ENCODE measurements around the gene NFIA. TPM values are rescaled to one million over a fixed set of nuclear protein-coding genes. Genes with fewer than 3 reads are reported as not detected.

Gene NFIA
- total and polyA plus RNA-seq, 2 of the 13 experiments (the other 11 are each of a cell fraction or from before 2014, with no cell fraction given), result 14.7 to 28.5 TPM

DNA sequence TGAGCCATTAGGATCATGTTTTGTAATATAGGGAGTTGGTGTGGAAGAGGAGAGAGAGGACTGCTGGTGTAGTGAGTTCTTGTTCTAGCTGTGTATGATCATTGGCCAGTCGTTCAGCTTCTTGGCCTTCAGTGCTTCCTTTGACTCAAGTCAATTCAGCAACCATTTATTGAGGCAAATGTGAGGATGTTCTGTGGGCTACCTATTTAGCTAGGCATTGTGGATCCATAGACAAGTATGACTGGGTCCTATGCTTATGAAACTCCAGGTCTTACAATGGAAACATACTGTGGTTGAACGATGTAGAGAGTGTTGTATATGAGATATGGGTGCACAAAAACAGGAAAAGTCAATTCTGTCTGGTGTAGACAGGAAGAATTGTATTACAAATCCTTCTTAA lies 41.7 kb downstream of the NFIA start:
- ChIA-PET CTCF (ENCODE audit: low intra/inter-chr PET ratio, low total read pairs) (no interaction called here), POLR2A (no interaction called here)
- Histone ChIP-seq H3K4me2 (ENCODE audit: low read depth, low read length) (no peak overlapping the region), H2AFZ (ENCODE audit: low read length) (no peak overlapping the region), H3K79me2 (ENCODE audit: insufficient read depth, low read length) (peaks cover 94% of the 10 kb centered on the region), H3K27me3 (ENCODE audit: control insufficient read depth in 1 of 2, insufficient read depth in 2 of 2, low read length in 2 of 2) (no peaks in the 10 kb centered on the region), H3K9ac (ENCODE audit: insufficient read depth, low read depth, low read length) (no peak overlapping the region), H3K4me1 (ENCODE audit: insufficient read depth, low read length) (peaks cover 58% of the 10 kb centered on the region), H3K4me3 (replicated peaks in 1 of 3; ENCODE audit: insufficient read depth in 1 of 3, low read depth in 2 of 3, low read length in 3 of 3) (no peak overlapping the region), H3K27ac (ENCODE audit: extremely low read length, insufficient read depth, low read length) (no peak overlapping the region), H3K36me3 (replicated peaks in 1 of 2; ENCODE audit: control insufficient read depth in 1 of 2, insufficient read depth in 2 of 2, low read length in 2 of 2) (no peaks in the 10 kb centered on the region), H4K20me1 (ENCODE audit: insufficient read depth, low read length) (no peaks in the 10 kb centered on the region), H3K9me3 (ENCODE audit: low read length) (no peaks in the 10 kb centered on the region)
- in situ Hi-C loops (cut with HindIII; ENCODE audit: extremely low pct_ligation_motif_present, low pct_unique_long_range_greater_than_20kb), result no loop called here
- DNase-seq (ENCODE audit: low spot score), result no peak
- no peak for ATAC-seq
- no TSS peak for BruUV-seq (replicated peaks)
- intact Hi-C loops (cut with micrococcal nuclease; ENCODE audit: unreplicated experiment), result loop anchor here (5.0 kb wide), 1 partner anchor 213 kb away; no protein-coding TSS in a partner anchor
- no peak for FAIRE-seq
- TF ChIP-seq RERE (CRISPR knock-in tag; IDR thresholded peaks at IDR 0.05; ENCODE audit: low read depth), result no peak
- no peak for TF ChIP-seq CREB1 (IDR thresholded peaks at IDR 0.05)
- 0 out of 2 replicates have a peak, but pooled peaks have one; percentile 22 for TF ChIP-seq CREB1 (CRISPR knock-in tag; IDR thresholded peaks at IDR 0.05)
- WGBS (ENCODE audit: low lambda C conversion rate), result 94% methylated on average over 2 of the region's 2 CpGs

GRCh38 chr1:61124696-61125095 lies 42.3 kb downstream of the NFIA start:
- intact Hi-C loops (cut with micrococcal nuclease; ENCODE audit: unreplicated experiment) (loop anchor here (5.0 kb wide), 1 partner anchor 213 kb away; no protein-coding TSS in a partner anchor), in situ Hi-C loops (cut with HindIII; ENCODE audit: extremely low pct_ligation_motif_present, low pct_unique_long_range_greater_than_20kb) (no loop called here)
- ChIA-PET POLR2A (no interaction called here), CTCF (ENCODE audit: low intra/inter-chr PET ratio, low total read pairs) (no interaction called here)
- Histone ChIP-seq H3K4me2 (ENCODE audit: low read depth, low read length) (no peak overlapping the region), H4K20me1 (ENCODE audit: insufficient read depth, low read length) (no peaks in the 10 kb centered on the region), H3K4me1 (ENCODE audit: insufficient read depth, low read length) (peaks cover 52% of the 10 kb centered on the region), H3K79me2 (ENCODE audit: insufficient read depth, low read length) (peaks cover 92% of the 10 kb centered on the region), H3K9ac (ENCODE audit: insufficient read depth, low read depth, low read length) (no peak overlapping the region), H3K4me3 (replicated peaks in 1 of 3; ENCODE audit: insufficient read depth in 1 of 3, low read depth in 2 of 3, low read length in 3 of 3) (no peak overlapping the region), H3K36me3 (replicated peaks in 1 of 2; ENCODE audit: control insufficient read depth in 1 of 2, insufficient read depth in 2 of 2, low read length in 2 of 2) (no peaks in the 10 kb centered on the region), H3K27ac (ENCODE audit: extremely low read length, insufficient read depth, low read length) (no peak overlapping the region), H3K9me3 (ENCODE audit: low read length) (no peaks in the 10 kb centered on the region), H2AFZ (ENCODE audit: low read length) (no peak overlapping the region), H3K27me3 (ENCODE audit: control insufficient read depth in 1 of 2, insufficient read depth in 2 of 2, low read length in 2 of 2) (no peaks in the 10 kb centered on the region)
- FAIRE-seq (no peak), DNase-seq (ENCODE audit: low spot score) (no peak), ATAC-seq (no peak)
- WGBS (ENCODE audit: low lambda C conversion rate), result 94% methylated on average over 3 of the region's 3 CpGs
- BruUV-seq (replicated peaks), result no TSS peak
- TF ChIP-seq MLLT10 (CRISPR knock-in tag; IDR thresholded peaks at IDR 0.05), result no peak
- no peak for TF ChIP-seq ZNF564 (CRISPR knock-in tag; IDR thresholded peaks at IDR 0.05)
- no peak for TF ChIP-seq ZNF292 (CRISPR knock-in tag; IDR thresholded peaks at IDR 0.05; ENCODE audit: borderline replicate concordance, low read depth)
- TF ChIP-seq ZNF121 (CRISPR knock-in tag; IDR thresholded peaks at IDR 0.05), result no peak
- TF ChIP-seq ZNF775 (CRISPR knock-in tag; IDR thresholded peaks at IDR 0.05; ENCODE audit: borderline replicate concordance), result no peak
- no peak for TF ChIP-seq ZMYM4 (CRISPR knock-in tag; IDR thresholded peaks at IDR 0.05)
- TF ChIP-seq NRL (CRISPR knock-in tag; IDR thresholded peaks at IDR 0.05; ENCODE audit: borderline replicate concordance), result no peak
- TF ChIP-seq HNRNPLL (IDR thresholded peaks at IDR 0.05; ENCODE audit: low read depth, low read length, poor library complexity, severe bottlenecking), result no peak
- no peak for TF ChIP-seq HNRNPK (IDR thresholded peaks at IDR 0.05; ENCODE audit: low read depth, low read length, poor library complexity, severe bottlenecking)
- no peak for TF ChIP-seq SIX1 (CRISPR knock-in tag; IDR thresholded peaks at IDR 0.05; ENCODE audit: borderline replicate concordance)
- TF ChIP-seq TARDBP (CRISPR knock-in tag; IDR thresholded peaks at IDR 0.05), result no peak
- no peak for TF ChIP-seq NCOA2 (CRISPR knock-in tag; IDR thresholded peaks at IDR 0.05)
